ENCODE data around the gene SLC23A2.

- TF ChIP-seq POLR2AphosphoS5 (IDR thresholded peaks at IDR 0.05) (no peak), EP300 (IDR thresholded peaks at IDR 0.05) (no peak), CTCF (IDR thresholded peaks at IDR 0.05) (no peak), POLR2A (IDR thresholded peaks at IDR 0.05) (no peak)
These were observed 80.7 kb downstream of the SLC23A2 start for GRCh38 chr20:4920655-4921054.

All from stomach (tissue), 4 donors.